22Rv1 (cell line): ENCODE measurements around the gene INSC.

Source experiments
- ZFX ChIP-seq: fragments of 450-650 bp; IDR thresholded peaks from 2 replicates; pipeline ENCODE4 v1.6.1; 2017; ENCODE audit warnings: antibody characterized with exemption, borderline replicate concordance
- TF ChIP-seq, protein P1 (sequence below): fragments of 450-650 bp; IDR thresholded peaks from 2 replicates; pipeline ENCODE4 v1.5.1; 2017; ENCODE audit warnings: mild to moderate bottlenecking

DNA sequence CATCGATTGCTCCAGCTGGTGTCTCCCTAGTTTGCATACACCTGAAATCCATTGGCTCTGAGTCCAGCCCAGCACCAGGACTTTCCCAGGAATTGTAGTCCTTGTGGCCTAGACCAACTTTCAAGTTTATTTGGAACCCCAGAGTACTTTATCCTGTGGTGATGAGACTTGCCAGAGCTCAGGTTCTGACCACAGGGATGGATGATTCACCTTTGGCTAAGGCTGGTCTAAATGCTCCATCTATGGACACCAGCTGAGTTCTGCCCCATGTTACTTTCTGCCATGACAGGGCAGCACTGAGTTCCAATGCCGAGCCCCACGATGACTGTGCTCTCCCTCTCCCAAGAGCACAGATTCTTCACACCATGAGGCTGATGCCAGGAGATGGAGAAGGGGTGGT, 17.3 kb upstream of the INSC start:
- TF ChIP-seq, protein P1, sequence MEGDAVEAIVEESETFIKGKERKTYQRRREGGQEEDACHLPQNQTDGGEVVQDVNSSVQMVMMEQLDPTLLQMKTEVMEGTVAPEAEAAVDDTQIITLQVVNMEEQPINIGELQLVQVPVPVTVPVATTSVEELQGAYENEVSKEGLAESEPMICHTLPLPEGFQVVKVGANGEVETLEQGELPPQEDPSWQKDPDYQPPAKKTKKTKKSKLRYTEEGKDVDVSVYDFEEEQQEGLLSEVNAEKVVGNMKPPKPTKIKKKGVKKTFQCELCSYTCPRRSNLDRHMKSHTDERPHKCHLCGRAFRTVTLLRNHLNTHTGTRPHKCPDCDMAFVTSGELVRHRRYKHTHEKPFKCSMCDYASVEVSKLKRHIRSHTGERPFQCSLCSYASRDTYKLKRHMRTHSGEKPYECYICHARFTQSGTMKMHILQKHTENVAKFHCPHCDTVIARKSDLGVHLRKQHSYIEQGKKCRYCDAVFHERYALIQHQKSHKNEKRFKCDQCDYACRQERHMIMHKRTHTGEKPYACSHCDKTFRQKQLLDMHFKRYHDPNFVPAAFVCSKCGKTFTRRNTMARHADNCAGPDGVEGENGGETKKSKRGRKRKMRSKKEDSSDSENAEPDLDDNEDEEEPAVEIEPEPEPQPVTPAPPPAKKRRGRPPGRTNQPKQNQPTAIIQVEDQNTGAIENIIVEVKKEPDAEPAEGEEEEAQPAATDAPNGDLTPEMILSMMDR = no peak
- no peak for TF ChIP-seq ZFX
